Karpas-422 (cell line): ENCODE data around the gene TCFL5. TPM values are rescaled to one million over a fixed set of nuclear protein-coding genes. Genes with fewer than 3 reads are reported as not detected.

Experiments used
- DNase-seq: peaks from one replicate; pipeline ENCODE4 v3.0.0-alpha.2; 2015
- H2AFZ ChIP-seq: fragments of 200-600 bp; sonication (generic); 2 replicates; pipeline ENCODE4 v1.6.1; 2014; ENCODE audit warnings: antibody characterized with exemption, low read length, mixed read lengths
- H3K27ac ChIP-seq: fragments of 200-600 bp; sonication (generic); 2 replicates; pipeline ENCODE4 v1.5.1; 2014; ENCODE audit warnings: mild to moderate bottlenecking, low read length, moderate library complexity
- H3K27me3 ChIP-seq: fragments of 200-600 bp; sonication (generic); 2 replicates; pipeline ENCODE4 v1.6.1; 2014; ENCODE audit warnings: low read length, mixed read lengths
- H3K36me3 ChIP-seq: fragments of 200-600 bp; sonication (generic); 2 replicates; pipeline ENCODE4 v1.6.1; 2014; ENCODE audit warnings: low read length, mixed read lengths; ENCODE audit not compliant: insufficient read depth
- H3K4me1 ChIP-seq: fragments of 200-600 bp; sonication (generic); 2 replicates; pipeline ENCODE4 v1.6.1; 2014; ENCODE audit warnings: mild to moderate bottlenecking, low read length, mixed read lengths
- H3K4me2 ChIP-seq: fragments of 200-600 bp; sonication (generic); 2 replicates; pipeline ENCODE4 v1.6.1; 2014; ENCODE audit warnings: low read length, low read depth, mild to moderate bottlenecking; ENCODE audit not compliant: poor library complexity, severe bottlenecking
- H3K4me3 ChIP-seq: fragments of 200-600 bp; sonication (generic); 2 replicates; pipeline ENCODE4 v1.5.1; 2014; ENCODE audit warnings: mild to moderate bottlenecking, antibody characterized with exemption, low read length, mixed read lengths
- H3K79me2 ChIP-seq: fragments of 200-600 bp; sonication (generic); 2 replicates; pipeline ENCODE4 v1.6.1; 2014; ENCODE audit warnings: mild to moderate bottlenecking, low read length, mixed read lengths
- H3K9ac ChIP-seq: fragments of 200-600 bp; sonication (generic); 2 replicates; pipeline ENCODE4 v1.6.0; 2014; ENCODE audit warnings: low read length
- H3K9me2 ChIP-seq: fragments of 200-600 bp; sonication (generic), shearing (Covaris generic); replicated peaks from 2 replicates; pipeline ENCODE4 v1.6.0; 2014; ENCODE audit warnings: mild to moderate bottlenecking, low read length, moderate library complexity; ENCODE audit not compliant: insufficient read depth
- H3K9me3 ChIP-seq: fragments of 300-700, 200-600 bp; sonication (generic); 2 replicates; pipeline ENCODE4 v1.6.1; 2014; ENCODE audit warnings: low read length, mixed read lengths
- H4K20me1 ChIP-seq: fragments of 200-600 bp; sonication (generic); 2 replicates; pipeline ENCODE4 v1.6.1; 2014; ENCODE audit warnings: mild to moderate bottlenecking, antibody characterized with exemption, low read length, low read depth; ENCODE audit not compliant: insufficient read depth
- total RNA-seq: library from RNA; depleted of rRNA; stranded (reverse); fragments of >200 nt; shearing (Covaris generic); gene quantifications from 2 replicates; pipeline ENCODE4 v1.2.3, GENCODE V29; 2014; ENCODE audit warnings: low replicate concordance

TCFL5 gene
- total RNA-seq, 1 experiment from 2014 or later, result 11.5 TPM

GRCh38 chr20:62829231-62830230, 32.1 kb downstream of the TCFL5 start:
- Histone ChIP-seq H3K9me3 (no peaks in the 10 kb centered on the region), H3K4me2 (peak overlapping the region; percentile 71), H3K9ac (peak overlapping the region; percentile 76), H3K79me2 (no peaks in the 10 kb centered on the region), H3K4me3 (peak overlapping the region; percentile 62), H2AFZ (no peak overlapping the region), H3K27me3 (no peaks in the 10 kb centered on the region), H3K36me3 (no peaks in the 10 kb centered on the region), H3K27ac (peak overlapping the region; percentile 78), H3K9me2 (no peaks in the 10 kb centered on the region), H3K4me1 (peaks cover 81% of the 10 kb centered on the region), H4K20me1 (no peaks in the 10 kb centered on the region)
- no peak for DNase-seq

- Histone ChIP-seq H2AFZ (no peak overlapping the region), H3K4me1 (peaks cover 87% of the 10 kb centered on the region), H3K9me2 (no peaks in the 10 kb centered on the region), H3K27ac (no peak overlapping the region), H3K27me3 (no peaks in the 10 kb centered on the region), H3K9me3 (no peaks in the 10 kb centered on the region), H4K20me1 (no peaks in the 10 kb centered on the region), H3K9ac (no peak overlapping the region), H3K79me2 (no peaks in the 10 kb centered on the region), H3K4me2 (no peak overlapping the region), H3K4me3 (no peak overlapping the region), H3K36me3 (no peaks in the 10 kb centered on the region)
- DNase-seq, result no peak
Observed at GRCh38 chr20:62828511-62829230, 33.0 kb downstream of the TCFL5 start.

GRCh38 chr20:62828051-62828450, 33.6 kb downstream of the TCFL5 start:
- Histone ChIP-seq H3K27me3 (no peaks in the 10 kb centered on the region), H3K4me2 (no peak overlapping the region), H3K27ac (no peak overlapping the region), H3K9ac (no peak overlapping the region), H2AFZ (no peak overlapping the region), H3K9me3 (no peaks in the 10 kb centered on the region), H3K4me3 (no peak overlapping the region), H3K9me2 (no peaks in the 10 kb centered on the region), H3K79me2 (no peaks in the 10 kb centered on the region), H3K4me1 (peaks cover 89% of the 10 kb centered on the region), H4K20me1 (no peaks in the 10 kb centered on the region), H3K36me3 (no peaks in the 10 kb centered on the region)
- DNase-seq, result no peak

GRCh38 chr20:62827311-62828038, 34.1 kb downstream of the TCFL5 start:
- Histone ChIP-seq H3K27ac (peak overlapping the region; percentile 97), H3K4me1 (peaks cover 87% of the 10 kb centered on the region), H3K36me3 (no peaks in the 10 kb centered on the region), H2AFZ (no peak overlapping the region), H3K4me2 (peak overlapping the region; percentile 77), H3K27me3 (no peaks in the 10 kb centered on the region), H3K9me2 (no peaks in the 10 kb centered on the region), H3K4me3 (no peak overlapping the region), H3K79me2 (no peaks in the 10 kb centered on the region), H3K9ac (peak overlapping the region; percentile 81), H4K20me1 (no peaks in the 10 kb centered on the region), H3K9me3 (no peaks in the 10 kb centered on the region)
- DNase-seq, result no peak

GRCh38 chr20:62826646-62827310, 34.8 kb downstream of the TCFL5 start:
- H3K4me1 ChIP-seq, result peaks cover 81% of the 10 kb centered on the region
- DNase-seq, result no peak
- H2AFZ ChIP-seq, result no peak overlapping the region
- H3K27me3 ChIP-seq, result no peaks in the 10 kb centered on the region
- no peaks in the 10 kb centered on the region for H3K79me2 ChIP-seq
- peak overlapping the region; percentile 77 for H3K4me2 ChIP-seq
- H4K20me1 ChIP-seq, result no peaks in the 10 kb centered on the region
- peak overlapping the region; percentile 81 for H3K9ac ChIP-seq
- peak overlapping the region; percentile 97 for H3K27ac ChIP-seq
- no peaks in the 10 kb centered on the region for H3K9me3 ChIP-seq
- peak overlapping the region; percentile 37; the same call in 1 of the 2 replicates for H3K4me3 ChIP-seq
- H3K36me3 ChIP-seq, result no peaks in the 10 kb centered on the region
- no peaks in the 10 kb centered on the region for H3K9me2 ChIP-seq

GRCh38 chr20:62825986-62826645, 35.5 kb downstream of the TCFL5 start:
- no peaks in the 10 kb centered on the region for H3K27me3 ChIP-seq
- H3K4me2 ChIP-seq, result peak overlapping the region; percentile 77
- H3K79me2 ChIP-seq, result no peaks in the 10 kb centered on the region
- DNase-seq, result peak; percentile 95
- peak overlapping the region; percentile 81 for H3K9ac ChIP-seq
- peaks cover 74% of the 10 kb centered on the region for H3K4me1 ChIP-seq
- H3K36me3 ChIP-seq, result no peaks in the 10 kb centered on the region
- no peaks in the 10 kb centered on the region for H3K9me2 ChIP-seq
- H2AFZ ChIP-seq, result no peak overlapping the region
- no peaks in the 10 kb centered on the region for H4K20me1 ChIP-seq
- peak overlapping the region; percentile 97 for H3K27ac ChIP-seq
- peak overlapping the region; percentile 53 for H3K4me3 ChIP-seq
- H3K9me3 ChIP-seq, result no peaks in the 10 kb centered on the region

- no peaks in the 10 kb centered on the region for H4K20me1 ChIP-seq
- H3K9ac ChIP-seq, result peak overlapping the region; percentile 81
- peak overlapping the region; percentile 97 for H3K27ac ChIP-seq
- no peaks in the 10 kb centered on the region for H3K36me3 ChIP-seq
- no peaks in the 10 kb centered on the region for H3K9me3 ChIP-seq
- no peak for DNase-seq
- H3K27me3 ChIP-seq, result no peaks in the 10 kb centered on the region
- H3K4me3 ChIP-seq, result peak overlapping the region; percentile 53
- H2AFZ ChIP-seq, result no peak overlapping the region
- H3K79me2 ChIP-seq, result no peaks in the 10 kb centered on the region
- H3K9me2 ChIP-seq, result no peaks in the 10 kb centered on the region
- H3K4me1 ChIP-seq, result peaks cover 69% of the 10 kb centered on the region
- H3K4me2 ChIP-seq, result peak overlapping the region; percentile 77
Observed at GRCh38 chr20:62825333-62825985, 36.2 kb downstream of the TCFL5 start.
